ENCODE results near the gene DIP2B. TPM values are rescaled to one million over a fixed set of nuclear protein-coding genes. Genes with fewer than 3 reads are reported as not detected.
A peak's percentile ranks its signal among the peaks of the same experiment; 100 is the strongest.

Gene DIP2B
- polyA plus RNA-seq, 2 of the 4 experiments (the other 2 are of a cell fraction), result 16.9 to 29.3 TPM

DNA sequence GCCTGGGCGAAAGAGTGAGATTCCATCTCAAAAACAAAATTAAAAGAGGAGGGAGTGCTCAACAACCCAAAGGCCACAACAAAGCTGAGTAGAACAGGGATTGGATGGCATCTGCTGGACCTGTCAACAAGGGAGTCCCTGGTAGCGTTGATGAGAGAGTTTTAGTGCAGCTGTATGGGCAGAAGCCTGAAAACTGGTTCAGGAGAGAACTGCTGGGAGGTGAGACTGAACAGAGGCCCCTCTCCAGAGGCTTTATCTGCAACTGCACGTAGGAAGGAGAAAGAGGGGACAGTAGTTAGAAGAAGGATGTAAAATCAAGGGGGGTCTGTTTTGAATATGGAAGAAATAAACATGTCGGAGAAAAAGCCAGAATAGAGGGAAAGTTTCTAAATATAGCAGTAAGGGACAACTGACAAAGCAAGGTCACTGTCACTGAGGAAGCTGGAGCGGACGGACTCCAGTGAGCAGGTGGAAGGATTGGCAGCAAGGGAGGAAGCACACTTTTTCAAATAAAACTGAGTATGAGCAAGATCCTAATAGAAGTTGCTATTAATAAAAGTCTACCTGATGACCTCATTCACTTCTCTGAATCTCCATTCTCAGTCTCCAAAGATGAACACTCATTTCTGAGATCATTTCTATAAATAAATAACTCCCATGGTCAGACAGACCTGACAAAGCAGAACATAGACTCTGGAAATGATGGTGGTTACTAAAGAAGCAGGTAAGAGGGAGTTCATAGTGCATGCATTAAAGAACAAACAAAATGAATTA, 247.3 kb downstream of the DIP2B start:
- Histone ChIP-seq H3K27ac (no peak overlapping the region), H3K9me3 (no peaks in the 10 kb centered on the region), H3K4me3 (no peak overlapping the region), H3K4me2 (no peak overlapping the region), H3K4me1 (0 out of 3 replicates have a peak, but pooled peaks cover 3% of the 10 kb centered on the region)
- 88% methylated on average over 6 of the region's 6 CpGs for WGBS (ENCODE audit: missing lambda C conversion rate)
- FAIRE-seq (no peak), ATAC-seq (peak in 1 of 2 experiments; percentile 62; a peak in 3 of 6 replicates), DNase-seq (ENCODE audit: low read depth in 1 of 2, low spot score in 1 of 2) (peak in 1 of 2 experiments; percentile 18)
- TF ChIP-seq, protein P1, sequence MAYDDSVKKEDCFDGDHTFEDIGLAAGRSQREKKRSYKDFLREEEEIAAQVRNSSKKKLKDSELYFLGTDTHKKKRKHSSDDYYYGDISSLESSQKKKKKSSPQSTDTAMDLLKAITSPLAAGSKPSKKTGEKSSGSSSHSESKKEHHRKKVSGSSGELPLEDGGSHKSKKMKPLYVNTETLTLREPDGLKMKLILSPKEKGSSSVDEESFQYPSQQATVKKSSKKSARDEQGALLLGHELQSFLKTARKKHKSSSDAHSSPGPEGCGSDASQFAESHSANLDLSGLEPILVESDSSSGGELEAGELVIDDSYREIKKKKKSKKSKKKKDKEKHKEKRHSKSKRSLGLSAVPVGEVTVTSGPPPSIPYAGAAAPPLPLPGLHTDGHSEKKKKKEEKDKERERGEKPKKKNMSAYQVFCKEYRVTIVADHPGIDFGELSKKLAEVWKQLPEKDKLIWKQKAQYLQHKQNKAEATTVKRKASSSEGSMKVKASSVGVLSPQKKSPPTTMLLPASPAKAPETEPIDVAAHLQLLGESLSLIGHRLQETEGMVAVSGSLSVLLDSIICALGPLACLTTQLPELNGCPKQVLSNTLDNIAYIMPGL (CRISPR knock-in tag; IDR thresholded peaks at IDR 0.05; ENCODE audit: borderline replicate concordance), result no peak
- TF ChIP-seq SREBF2 (IDR thresholded peaks at IDR 0.05) (no peak), FOSB (CRISPR knock-in tag; IDR thresholded peaks at IDR 0.05) (no peak), FOXS1 (CRISPR knock-in tag; IDR thresholded peaks at IDR 0.05) (no peak), ZNF302 (CRISPR knock-in tag; IDR thresholded peaks at IDR 0.05) (no peak), RAD21 (conservative IDR thresholded peaks at IDR 0.05 in 1 of 2, IDR thresholded peaks at IDR 0.05 in 1 of 2) (no peak), ZSCAN20 (CRISPR knock-in tag; IDR thresholded peaks at IDR 0.05) (no peak), NFE2L2 (conservative IDR thresholded peaks at IDR 0.05; ENCODE audit: low read length) (no peak), POLR2A (IDR thresholded peaks at IDR 0.05; ENCODE audit: low read length) (no peak)
- POLR2A ChIA-PET, result no interaction called here
- CTCF ChIA-PET, result interaction anchor here (0.6 to 1.0 kb wide), 2 partner anchors 24 to 460 kb away, joined by 3 to 4 read pairs; no protein-coding TSS in a partner anchor

GRCh38 chr12:50753232-50753769, 248.5 kb downstream of the DIP2B start:
- Histone ChIP-seq H3K27ac (no peak overlapping the region), H3K9me3 (no peaks in the 10 kb centered on the region), H3K4me2 (no peak overlapping the region), H3K4me1 (0 out of 3 replicates have a peak, but pooled peaks cover 3% of the 10 kb centered on the region), H3K4me3 (no peak overlapping the region)
- peak in 1 of 2 experiments; percentile 45; a peak in 2 of 4 replicates for TF ChIP-seq CEBPB (IDR thresholded peaks at IDR 0.05)
- no peak for TF ChIP-seq EP300 (IDR thresholded peaks at IDR 0.05)
- no peak for TF ChIP-seq PHF8 (IDR thresholded peaks at IDR 0.05; ENCODE audit: borderline replicate concordance, low read depth)
- no peak for TF ChIP-seq MYC (IDR thresholded peaks at IDR 0.05; ENCODE audit: borderline replicate concordance, low read length)
- TF ChIP-seq HDAC2 (IDR thresholded peaks at IDR 0.05), result no peak
- ATAC-seq (peak in 1 of 2 experiments; percentile 28; a peak in 3 of 6 replicates), DNase-seq (ENCODE audit: low read depth in 1 of 2, low spot score in 1 of 2) (no peak), FAIRE-seq (no peak)
- ChIA-PET CTCF (interaction anchor here (0.6 to 1.7 kb wide), 7 partner anchors 9 to 1526 kb away, joined by 3 to 8 read pairs (median 4); no protein-coding TSS in a partner anchor), POLR2A (no interaction called here)
- WGBS (ENCODE audit: missing lambda C conversion rate), result 91% methylated on average over 5 of the region's 5 CpGs

DNA sequence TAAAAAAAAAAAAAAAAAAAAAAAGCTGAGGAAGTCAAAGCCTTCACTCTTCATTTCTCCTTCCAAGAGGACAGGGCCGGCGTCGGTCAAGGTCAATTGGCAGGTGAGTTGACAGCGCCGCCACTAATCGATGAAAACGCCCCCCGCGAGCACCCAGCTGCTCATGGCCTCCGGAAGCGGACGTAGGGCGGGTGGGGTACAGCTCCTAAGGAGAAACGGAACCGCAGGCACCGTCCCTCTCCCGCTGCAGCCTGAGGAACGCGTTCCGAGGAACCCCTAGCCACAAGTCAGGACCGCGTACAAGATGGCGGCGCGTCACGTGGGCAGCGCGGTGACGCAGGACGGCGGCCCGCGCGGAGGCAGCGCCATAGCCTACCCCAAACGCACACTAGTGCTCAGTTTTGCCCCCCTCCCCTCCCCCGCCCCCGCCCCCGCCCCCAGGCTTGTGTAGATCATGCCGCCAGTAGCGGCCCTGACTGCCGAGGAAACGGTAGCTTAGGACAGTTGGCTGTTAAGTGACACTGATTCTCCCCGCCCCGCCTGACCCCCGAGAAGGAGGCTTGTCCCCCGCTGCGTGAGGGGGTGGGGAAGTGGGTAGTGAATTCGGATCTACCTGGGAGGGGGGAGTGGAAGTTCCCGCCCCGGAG, 259.0 kb downstream of the DIP2B start, which contains the start of gene ATF1:
Gene ATF1, plus strand, starts transcription at position 463 of the 647 bp plus-strand sequence. CDS start 16,045 bp downstream, outside the sequence.
- under 1% methylated on average over 35 of the region's 51 CpGs for WGBS (ENCODE audit: missing lambda C conversion rate)
- H3K4me3 ChIP-seq, result peak within 1 kb of the TSS; percentile 94
- peak within 1 kb of the TSS; percentile 96 to 100 for H3K27ac ChIP-seq
- H3K4me2 ChIP-seq, result peak within 1 kb of the TSS; percentile 97
- no peaks in the 10 kb centered on the region for H3K9me3 ChIP-seq
- ATAC-seq (peak; percentile 91 to 93), DNase-seq (ENCODE audit: low read depth in 1 of 2, low spot score in 1 of 2) (peak; percentile 93 to 97), FAIRE-seq (no peak)
- ChIA-PET CTCF (interaction anchor here (0.9 to 6.0 kb wide), 13 partner anchors 10 to 263 kb away, joined by 3 to 109 read pairs (median 18); partner anchors contain the start of genes DIP2B and SLC11A2), POLR2A (interaction anchor here (0.6 to 2.6 kb wide), 16 partner anchors 9 to 679 kb away, joined by 3 to 14 read pairs (median 4); partner anchors contain the start of genes DIP2B, LETMD1 and SLC11A2)
- peaks cover 24% of the 10 kb centered on the region for H3K4me1 ChIP-seq
- no peak for TF ChIP-seq RCOR1 (IDR thresholded peaks at IDR 0.05; ENCODE audit: low read depth, low read length)
- TF ChIP-seq HOXA7 (CRISPR knock-in tag; IDR thresholded peaks at IDR 0.05), result no peak
- TF ChIP-seq NPAS2 (CRISPR knock-in tag; IDR thresholded peaks at IDR 0.05; ENCODE audit: borderline replicate concordance), result no peak
- peak; percentile 95 for TF ChIP-seq MAX (IDR thresholded peaks at IDR 0.05)
- TF ChIP-seq ZNF302 (CRISPR knock-in tag; IDR thresholded peaks at IDR 0.05), result no peak
- peak; percentile 72; the same call in 1 of the 2 replicates for TF ChIP-seq MAZ (IDR thresholded peaks at IDR 0.05; ENCODE audit: borderline replicate concordance, low read depth, low read length)
- TF ChIP-seq KDM5A (IDR thresholded peaks at IDR 0.05), result 0 out of 2 replicates have a peak, but pooled peaks have one; percentile 32
- no peak for TF ChIP-seq EHF (CRISPR knock-in tag; IDR thresholded peaks at IDR 0.05)
- no peak for TF ChIP-seq GATA3 (IDR thresholded peaks at IDR 0.05; ENCODE audit: borderline replicate concordance)
- peak; percentile 64; the same call in 1 of the 2 replicates for TF ChIP-seq PHF8 (IDR thresholded peaks at IDR 0.05; ENCODE audit: borderline replicate concordance, low read depth)
- TF ChIP-seq, protein P2, sequence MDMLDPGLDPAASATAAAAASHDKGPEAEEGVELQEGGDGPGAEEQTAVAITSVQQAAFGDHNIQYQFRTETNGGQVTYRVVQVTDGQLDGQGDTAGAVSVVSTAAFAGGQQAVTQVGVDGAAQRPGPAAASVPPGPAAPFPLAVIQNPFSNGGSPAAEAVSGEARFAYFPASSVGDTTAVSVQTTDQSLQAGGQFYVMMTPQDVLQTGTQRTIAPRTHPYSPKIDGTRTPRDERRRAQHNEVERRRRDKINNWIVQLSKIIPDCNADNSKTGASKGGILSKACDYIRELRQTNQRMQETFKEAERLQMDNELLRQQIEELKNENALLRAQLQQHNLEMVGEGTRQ (IDR thresholded peaks at IDR 0.05), result peak; percentile 94
- no peak for TF ChIP-seq RFX5 (IDR thresholded peaks at IDR 0.05)
- no peak for TF ChIP-seq PBX3 (IDR thresholded peaks at IDR 0.05)
- TF ChIP-seq MYC (IDR thresholded peaks at IDR 0.05; ENCODE audit: borderline replicate concordance, low read length), result peak; percentile 29; the same call in 1 of the 2 replicates
- no peak for TF ChIP-seq RAD21 (conservative IDR thresholded peaks at IDR 0.05 in 1 of 2, IDR thresholded peaks at IDR 0.05 in 1 of 2)
- no peak for TF ChIP-seq POLR2AphosphoS2 (conservative IDR thresholded peaks at IDR 0.05; ENCODE audit: low read length)
- TF ChIP-seq HOXB5 (CRISPR knock-in tag; IDR thresholded peaks at IDR 0.05), result no peak
- TF ChIP-seq CEBPB (IDR thresholded peaks at IDR 0.05), result no peak

Data from A549 (cell line).